HepG2 (cell line): Measurements from ENCODE around the gene TAGAP.

Source experiments
- ASH2L ChIP-seq: fragments of 300-600, 200-600 bp; sonication (generic); IDR thresholded peaks from 2 replicates; pipeline ENCODE4 v1.7.0; 2017; ENCODE audit warnings: low read depth, mild to moderate bottlenecking, moderate library complexity, mixed read lengths, low read length; ENCODE audit not compliant: insufficient read length
- CTCF ChIP-seq: sonication (generic); formaldehyde crosslinking; IDR thresholded peaks from 2 replicates; pipeline ENCODE4 v1.5.0; 2020; ENCODE audit warnings: mild to moderate bottlenecking, missing genetic modification reagents, moderate library complexity
- EP300 ChIP-seq, 3 experiments: sonication (generic) in 1 of 3; formaldehyde crosslinking in 1 of 3; IDR thresholded peaks; 2 replicates each; pipeline versions ENCODE4 v1.5.1 to v1.6.1; 2011 to 2020; ENCODE audit warnings: low read depth in 2 of 3, low read length in 2 of 3, borderline replicate concordance in 1 of 3, improper control_type of control experiment in 1 of 3, mild to moderate bottlenecking in 1 of 3, missing genetic modification reagents in 1 of 3, moderate library complexity in 1 of 3
- HDAC6 ChIP-seq: fragments of 200-600 bp; sonication (generic); IDR thresholded peaks from 2 replicates; pipeline ENCODE4 v1.7.0; 2017; ENCODE audit warnings: mild to moderate bottlenecking, antibody characterized with exemption, low read length, low read depth
- REST ChIP-seq, 2 experiments: IDR thresholded peaks; 2 replicates each; pipeline ENCODE4 v1.6.1; 2011 to 2012; ENCODE audit warnings: low read length in 2 of 2, borderline replicate concordance in 1 of 2, low read depth in 1 of 2, mild to moderate bottlenecking in 1 of 2, moderate library complexity in 1 of 2
- ZNF224 ChIP-seq: sonication (generic); formaldehyde crosslinking; IDR thresholded peaks from 2 replicates; pipeline ENCODE4 v1.5.0; 2020; ENCODE audit warnings: mild to moderate bottlenecking, missing genetic modification reagents
- ZNF720 ChIP-seq: sonication (generic); formaldehyde crosslinking; IDR thresholded peaks from 2 replicates; pipeline ENCODE4 v1.4.0; 2020; ENCODE audit warnings: missing genetic modification reagents

- TF ChIP-seq ZNF224 (CRISPR knock-in tag), result no peak
- no peak for TF ChIP-seq ZNF720 (CRISPR knock-in tag)
- no peak for TF ChIP-seq HDAC6
- no peak for TF ChIP-seq EP300 (IDR thresholded peaks at IDR 0.05; ENCODE audit: low read depth in 2 of 2, low read length in 2 of 2)
- TF ChIP-seq EP300 (CRISPR knock-in tag; IDR thresholded peaks at IDR 0.05; ENCODE audit: borderline replicate concordance), result no peak
- TF ChIP-seq CTCF (CRISPR knock-in tag), result no peak
- no peak for TF ChIP-seq ASH2L
- TF ChIP-seq REST (IDR thresholded peaks at IDR 0.05; ENCODE audit: borderline replicate concordance in 1 of 2, low read depth in 1 of 2, low read length in 2 of 2), result no peak
Measured at GRCh38 chr6:159004592-159004991, 40.2 kb downstream of the TAGAP start.
